Activated CD4-positive, alpha-beta T cell treated with anti-CD3 and anti-CD28 coated beads, Interleukin-2, amount 50 U/mL, for 24 hours (primary cell): ENCODE measurements around the gene MAPKAPK5.
"Not testable (repeated sequence)": the region's sequence is repeated elsewhere in the genome, so short reads cannot be mapped to it uniquely, and the experiment has no call there.

Source experiments
- DNase-seq, 2 donors: peaks; one replicate each; pipeline ENCODE4 v3.0.0-alpha.2; 2020; ENCODE audit warnings: low read depth in 1 of 2, low spot score in 1 of 2

MAPKAPK5 gene

DNA sequence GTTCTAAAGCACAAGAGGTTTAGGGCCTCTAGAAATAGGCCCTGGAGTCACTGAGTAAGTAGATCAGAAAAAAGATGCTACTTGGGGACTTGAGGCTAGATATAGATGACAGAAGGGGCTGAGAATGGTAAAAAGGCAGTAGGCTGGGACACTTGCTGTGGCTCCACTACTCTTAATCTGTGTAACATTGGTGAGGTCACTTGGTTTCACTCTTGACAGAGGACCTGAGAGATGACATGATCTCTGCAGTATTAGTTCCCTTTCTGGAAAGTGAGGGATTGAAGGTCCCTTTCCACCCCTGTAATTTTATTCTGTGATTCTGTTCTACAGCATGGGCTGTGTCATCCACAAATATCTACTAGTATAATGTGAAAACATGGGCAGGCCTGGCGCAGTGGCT, 39.7 kb downstream of the MAPKAPK5 start:
- no peak for DNase-seq

DNA sequence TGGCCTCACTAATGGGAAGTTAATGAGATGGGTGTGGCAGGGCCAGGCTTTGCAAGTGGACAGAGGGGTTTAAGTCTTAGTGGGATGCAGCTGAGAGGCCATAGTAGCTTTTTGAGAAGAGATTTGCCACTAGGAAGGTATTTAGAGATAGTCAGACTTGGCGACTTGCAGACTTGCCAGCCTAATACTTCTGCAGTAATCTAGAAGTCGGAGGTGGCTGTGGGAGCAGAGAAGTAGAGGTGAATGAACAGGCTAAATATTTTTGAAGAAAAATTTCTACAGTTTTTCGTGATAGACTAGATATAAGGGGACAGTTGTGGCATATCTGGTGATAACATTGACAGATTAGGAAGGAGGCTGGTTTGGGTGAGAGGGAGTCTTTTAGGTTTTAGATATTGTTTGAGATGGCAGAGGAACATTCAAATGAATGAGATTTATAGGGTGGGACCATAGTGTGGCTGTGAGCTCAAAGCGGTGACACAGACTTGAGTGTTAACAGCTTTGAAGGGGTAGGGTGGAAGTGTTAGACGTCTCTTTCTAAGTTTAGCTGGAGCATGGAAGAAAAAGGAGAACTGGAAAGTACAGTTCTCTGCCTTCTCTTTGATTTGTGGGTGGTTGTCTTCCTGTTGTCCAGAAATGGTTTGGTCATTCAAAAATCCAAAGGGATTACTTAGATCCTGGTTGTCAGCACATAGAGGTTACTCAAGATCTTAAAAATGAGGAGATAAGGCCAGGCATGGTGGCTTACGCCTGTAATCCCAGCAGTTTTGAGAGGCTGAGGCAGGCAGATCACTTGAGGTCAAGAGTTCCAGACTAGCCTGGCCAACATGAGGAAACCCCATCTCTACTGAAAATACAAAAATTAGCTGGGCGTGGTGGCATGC, 44.9 kb downstream of the MAPKAPK5 start:
- no peak for DNase-seq

DNA sequence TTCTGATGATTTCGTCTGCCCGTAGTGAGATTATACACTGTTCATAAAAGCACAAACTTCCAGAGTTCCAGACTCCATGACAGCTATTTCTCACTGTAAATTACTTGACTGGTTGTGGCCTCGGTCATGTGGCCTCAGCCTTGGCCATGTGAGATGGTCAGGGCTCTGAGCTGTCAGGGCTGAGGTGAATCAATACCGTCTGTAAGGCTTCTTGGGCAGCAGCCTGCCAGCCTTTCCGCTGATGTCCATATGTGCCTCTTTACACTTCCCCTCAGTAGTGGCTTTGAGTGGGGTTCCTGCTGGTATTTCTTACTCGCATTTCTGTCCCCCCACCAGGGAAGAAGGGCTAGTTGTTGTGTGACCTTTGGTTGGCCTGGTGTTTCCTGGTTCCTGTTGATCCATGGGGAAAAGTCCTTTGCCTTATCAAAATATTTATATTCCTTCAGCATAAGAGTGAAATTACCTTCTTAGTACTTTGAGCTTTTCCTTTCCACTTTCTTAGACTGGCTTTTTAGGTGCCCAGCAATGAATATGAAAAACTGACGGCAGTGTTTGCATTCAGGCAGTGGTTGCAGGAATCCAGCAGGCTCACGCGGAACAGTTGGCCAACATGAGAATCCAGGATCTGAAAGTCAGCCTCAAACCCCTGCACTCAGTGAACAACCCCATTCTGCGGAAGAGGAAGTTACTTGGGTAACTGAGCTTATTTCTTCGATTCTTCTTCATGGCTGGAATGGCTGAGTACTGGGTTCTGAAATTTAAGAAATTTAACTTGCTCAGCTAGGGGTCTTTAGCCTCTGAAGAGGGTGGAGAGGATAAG, 46.1 kb downstream of the MAPKAPK5 start:
- DNase-seq = no peak

DNA sequence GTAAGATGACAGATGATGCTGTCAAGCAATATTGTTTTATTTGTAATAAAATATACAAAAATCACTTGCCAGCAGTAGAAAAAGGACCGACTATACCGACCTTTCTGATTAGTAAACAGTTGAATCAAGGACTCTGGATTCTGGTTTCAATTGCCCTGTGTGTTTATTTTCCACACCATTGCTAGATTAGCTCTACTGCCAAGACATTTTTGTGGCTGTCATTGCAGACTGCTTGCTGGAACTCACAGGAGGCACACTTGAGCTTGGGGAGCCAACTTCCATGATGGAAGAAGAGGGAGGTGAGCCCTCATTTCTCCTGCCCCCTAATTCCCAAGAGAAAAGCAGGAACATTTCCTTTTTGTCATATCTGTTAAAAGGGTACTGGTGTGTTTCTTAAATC, 51.3 kb downstream of the MAPKAPK5 start:
- DNase-seq = no peak

DNA sequence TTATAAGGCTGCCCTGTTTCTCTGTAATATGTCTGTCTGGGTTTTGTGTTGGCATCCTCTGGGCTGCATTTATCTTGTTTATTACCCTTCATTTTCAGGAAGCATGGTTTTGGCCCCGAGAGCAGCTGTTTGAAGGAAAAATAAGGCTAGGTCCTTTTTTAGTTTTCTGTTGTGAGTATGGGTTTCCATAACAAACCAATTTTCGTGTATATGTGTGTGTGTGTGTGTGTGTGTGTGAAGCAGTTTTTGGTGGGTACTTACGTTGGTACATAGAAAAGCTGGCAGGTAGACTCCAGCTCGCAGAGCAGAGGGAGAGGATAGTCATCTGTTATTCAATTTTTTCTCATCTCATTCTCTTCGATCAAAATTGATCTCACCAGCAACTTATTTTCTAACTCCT, 52.5 kb downstream of the MAPKAPK5 start:
- no peak for DNase-seq

DNA sequence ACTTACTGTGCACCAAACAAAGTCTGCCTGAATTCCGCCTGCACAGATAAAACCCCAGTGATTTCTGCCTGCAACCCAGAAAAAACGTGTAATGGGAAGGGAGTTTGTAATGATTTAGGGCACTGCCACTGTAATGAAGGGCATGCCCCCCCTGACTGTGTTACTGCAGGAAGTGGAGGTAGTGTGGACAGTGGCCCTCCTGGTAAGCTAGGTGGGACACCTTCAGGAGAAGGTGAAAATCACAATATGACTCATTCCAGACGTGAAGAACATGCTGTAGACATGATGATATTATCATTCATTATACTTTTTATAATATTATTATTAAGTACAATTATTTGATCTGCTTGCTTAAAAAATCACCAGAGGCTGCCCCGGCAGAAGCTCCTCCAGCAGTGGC, 59.2 kb downstream of the MAPKAPK5 start:
- no peak for DNase-seq

DNA sequence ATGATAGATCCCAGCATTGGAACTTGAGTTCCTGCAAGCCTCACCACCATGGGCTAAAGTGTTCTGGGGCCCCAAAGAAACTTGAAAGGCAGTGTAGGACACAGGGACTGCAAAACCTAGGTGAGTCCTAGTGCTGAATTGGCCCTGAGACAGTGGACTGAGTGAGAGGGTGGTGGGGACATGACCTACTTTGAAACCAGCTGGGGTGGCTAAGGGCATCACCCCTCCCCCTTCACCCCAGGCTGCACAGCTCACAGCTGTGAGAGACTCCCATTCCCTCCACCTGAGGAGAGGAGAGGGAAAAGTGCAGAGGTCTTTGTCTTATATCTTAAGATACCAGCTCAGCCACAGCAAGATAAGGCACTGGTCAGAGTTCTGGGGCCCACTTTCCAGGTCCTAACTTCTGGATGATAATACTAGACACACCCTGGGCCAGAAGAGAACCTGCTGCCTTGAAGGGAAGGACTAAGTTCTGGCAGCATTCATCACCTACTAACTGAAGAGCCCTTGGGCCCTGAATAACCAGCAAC, 62.5 kb downstream of the MAPKAPK5 start:
- no peak for DNase-seq

DNA sequence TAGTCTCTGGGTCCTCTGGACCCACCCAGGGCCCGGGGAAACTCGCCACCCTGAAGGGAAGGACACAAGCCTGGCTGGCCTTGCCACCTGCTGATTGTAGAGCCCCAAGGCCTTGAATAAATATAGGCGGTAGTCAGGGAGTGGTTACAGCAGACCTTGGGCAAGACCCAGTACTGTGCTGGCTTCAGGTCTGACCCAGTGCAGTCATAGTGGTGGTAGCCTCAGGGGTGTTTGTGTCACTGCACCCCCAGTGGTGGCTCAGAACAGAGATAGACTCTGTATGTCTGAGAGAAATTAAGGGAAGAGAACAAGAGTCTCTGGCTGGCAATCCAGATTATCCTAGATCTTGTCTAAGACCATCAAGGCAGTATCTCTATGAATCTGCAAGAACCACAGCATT, 63.5 kb downstream of the MAPKAPK5 start:
- DNase-seq = no peak

DNA sequence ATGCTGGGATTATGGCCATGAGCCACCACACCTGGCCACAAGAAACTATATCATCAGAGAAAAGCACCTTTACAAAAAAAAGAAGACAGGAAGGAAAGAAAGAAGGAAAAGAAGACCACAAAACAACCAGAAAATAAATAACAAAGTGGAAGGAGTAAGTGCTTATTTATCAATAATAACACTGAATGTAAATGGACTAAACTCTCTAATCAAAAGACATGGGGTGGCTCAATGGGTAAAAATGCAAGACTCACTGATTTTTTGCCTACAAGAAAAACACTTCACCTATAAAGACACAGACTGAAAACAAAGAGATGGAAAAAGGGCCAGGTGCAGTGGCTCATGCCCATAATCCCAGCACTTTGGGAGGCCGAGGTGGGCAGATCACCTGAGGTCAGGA, 65.7 kb downstream of the MAPKAPK5 start:
- no peak for DNase-seq

DNA sequence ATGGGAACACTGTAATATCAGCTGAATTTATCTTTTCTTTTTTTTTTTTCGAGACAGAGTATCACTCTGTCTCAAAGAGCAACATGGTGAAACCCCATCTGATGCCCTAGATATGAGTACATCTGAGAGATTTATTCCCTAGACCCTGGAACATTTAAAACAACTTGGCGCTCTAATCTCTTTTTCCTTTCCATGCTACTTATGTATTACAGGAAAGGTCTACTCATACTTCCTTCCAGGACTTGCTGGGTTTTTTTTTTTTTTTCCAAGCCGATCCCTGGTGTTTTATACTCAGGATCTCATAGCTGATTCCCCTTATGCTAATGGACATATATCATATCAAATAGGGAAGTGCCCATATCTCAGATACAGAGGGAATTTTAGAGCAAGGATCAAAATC, 83.1 kb downstream of the MAPKAPK5 start:
- DNase-seq = no peak

DNA sequence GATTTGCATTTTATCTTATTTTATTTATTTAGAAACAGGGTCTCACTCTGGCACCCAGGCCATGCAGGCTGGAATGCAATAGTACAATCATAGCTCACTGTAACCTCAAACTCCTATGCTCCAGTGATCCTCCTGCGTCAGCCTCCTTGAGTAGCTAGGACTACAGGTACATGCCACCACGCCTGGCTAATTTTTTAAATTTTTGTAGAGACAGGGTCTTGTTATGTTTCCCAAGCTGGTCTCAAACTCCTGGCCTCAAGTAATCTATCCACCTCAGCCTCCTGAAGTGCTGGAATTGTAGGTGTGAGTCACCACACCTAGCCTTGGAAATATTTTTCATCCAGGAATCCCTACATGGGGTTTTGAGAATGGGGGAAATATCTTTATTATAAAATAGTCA, 84.6 kb downstream of the MAPKAPK5 start:
- DNase-seq = no peak

DNA sequence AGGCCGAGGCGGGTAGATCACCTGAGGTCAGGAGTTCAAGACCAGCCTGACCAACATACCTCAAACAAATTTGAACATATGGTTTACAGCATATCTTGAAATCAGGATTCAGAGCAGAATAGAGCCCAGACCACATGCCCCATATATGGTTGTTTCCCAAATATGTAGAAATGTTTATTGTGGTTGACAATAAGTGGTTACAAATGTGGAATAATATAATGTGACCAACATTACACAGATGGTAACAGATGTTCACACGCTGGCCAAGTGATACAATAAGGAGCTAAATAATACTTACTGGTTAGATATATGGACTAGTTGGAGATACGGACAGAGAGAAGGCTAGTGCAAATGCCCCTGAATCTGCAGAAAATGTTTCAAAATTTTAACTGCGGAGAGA, 85.3 kb downstream of the MAPKAPK5 start:
- DNase-seq = no peak

DNA sequence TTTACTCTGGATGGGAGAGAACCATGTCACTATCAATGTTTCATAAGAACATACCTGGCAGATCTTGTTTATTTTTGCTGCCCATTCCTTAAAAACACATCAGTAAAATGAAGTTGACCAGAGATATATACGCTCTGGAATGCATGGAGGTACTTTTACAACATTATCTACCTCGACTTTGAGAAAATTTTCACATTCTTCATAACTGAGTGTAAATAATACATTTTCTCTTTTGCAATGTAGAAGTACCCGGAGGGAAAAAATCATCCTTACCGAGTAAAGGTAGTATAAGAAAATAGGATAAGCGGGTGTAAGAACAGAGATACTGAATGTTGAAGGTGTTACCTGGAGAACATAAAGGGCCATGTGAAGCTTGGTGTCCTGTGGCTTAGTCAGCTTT, 90.2 kb downstream of the MAPKAPK5 start:
- no peak for DNase-seq

DNA sequence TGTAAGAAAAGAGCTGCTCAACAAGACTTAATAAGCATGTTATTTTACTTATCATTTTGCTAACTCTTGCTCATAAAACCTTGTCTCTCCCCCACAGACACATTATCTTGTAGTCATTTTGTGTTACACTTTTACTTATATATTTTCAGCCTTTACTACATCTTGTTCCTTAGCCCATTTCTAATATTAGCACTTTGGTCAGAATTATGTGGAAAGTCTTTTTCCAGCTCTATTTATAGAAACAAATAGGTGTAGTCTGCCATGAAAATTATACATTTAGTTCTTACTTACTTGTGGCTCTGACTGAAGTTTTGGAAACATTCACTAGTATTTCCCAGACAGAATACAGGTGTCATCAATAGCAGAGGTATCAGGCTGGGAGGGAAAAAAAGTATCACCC, 94.8 kb downstream of the MAPKAPK5 start:
- no peak for DNase-seq

DNA sequence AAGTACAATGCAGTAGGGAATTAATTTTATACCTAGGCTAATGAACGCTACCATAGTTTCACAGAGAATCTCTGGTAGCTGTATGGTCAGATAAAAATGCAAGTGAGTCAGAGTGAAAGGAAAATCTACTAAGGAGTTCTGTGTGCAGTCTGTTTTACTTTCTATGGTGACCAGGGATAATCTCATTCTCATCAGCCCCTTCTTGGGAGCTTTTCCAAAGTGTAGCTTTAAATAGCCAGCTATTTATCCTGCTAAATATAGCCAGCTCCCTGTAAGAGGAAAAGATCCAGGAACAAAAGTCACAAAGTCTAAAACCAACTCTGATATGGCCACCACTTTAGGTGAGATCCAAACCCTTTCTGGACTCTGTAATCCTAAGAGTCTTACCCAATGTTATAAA, 95.4 kb downstream of the MAPKAPK5 start:
- DNase-seq = no peak

DNA sequence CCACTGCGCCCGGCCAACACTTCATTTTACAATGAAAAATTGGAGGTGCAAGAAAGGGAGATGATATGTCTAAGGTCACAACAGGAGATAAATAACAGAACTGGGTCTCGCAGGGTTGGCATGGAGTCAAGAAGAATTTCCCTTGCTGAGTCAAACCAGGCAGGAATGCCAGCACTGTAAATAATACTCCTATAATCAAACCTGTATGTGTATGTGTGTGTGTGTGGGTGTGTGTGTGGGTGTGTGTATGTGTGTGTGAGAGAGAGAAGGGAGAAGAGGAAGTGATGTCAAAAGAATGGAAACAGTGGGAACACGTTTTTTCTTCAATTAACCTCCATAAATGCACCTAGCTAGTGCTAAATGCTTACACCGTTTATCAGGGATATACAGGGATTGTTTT, 100.5 kb downstream of the MAPKAPK5 start:
- DNase-seq = no peak

DNA sequence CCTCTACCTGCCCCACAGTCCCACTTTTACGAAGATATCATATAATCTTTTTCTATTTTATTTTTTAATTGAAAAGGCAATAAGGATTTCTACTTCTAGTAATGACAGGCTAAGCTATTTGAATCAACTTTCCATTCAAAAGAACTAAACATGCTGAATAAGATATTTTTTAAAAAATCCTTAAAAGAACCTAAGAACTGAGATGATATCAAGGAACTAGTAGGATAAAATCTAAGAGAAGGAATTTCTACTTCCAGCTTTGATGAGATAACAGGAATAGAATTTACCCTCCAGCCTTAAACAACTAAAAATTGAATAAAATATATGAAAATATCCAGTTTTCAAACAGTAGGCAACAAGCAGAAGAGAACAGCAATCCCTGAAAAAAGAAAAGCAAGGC, 101.9 kb downstream of the MAPKAPK5 start:
- no peak for DNase-seq

DNA sequence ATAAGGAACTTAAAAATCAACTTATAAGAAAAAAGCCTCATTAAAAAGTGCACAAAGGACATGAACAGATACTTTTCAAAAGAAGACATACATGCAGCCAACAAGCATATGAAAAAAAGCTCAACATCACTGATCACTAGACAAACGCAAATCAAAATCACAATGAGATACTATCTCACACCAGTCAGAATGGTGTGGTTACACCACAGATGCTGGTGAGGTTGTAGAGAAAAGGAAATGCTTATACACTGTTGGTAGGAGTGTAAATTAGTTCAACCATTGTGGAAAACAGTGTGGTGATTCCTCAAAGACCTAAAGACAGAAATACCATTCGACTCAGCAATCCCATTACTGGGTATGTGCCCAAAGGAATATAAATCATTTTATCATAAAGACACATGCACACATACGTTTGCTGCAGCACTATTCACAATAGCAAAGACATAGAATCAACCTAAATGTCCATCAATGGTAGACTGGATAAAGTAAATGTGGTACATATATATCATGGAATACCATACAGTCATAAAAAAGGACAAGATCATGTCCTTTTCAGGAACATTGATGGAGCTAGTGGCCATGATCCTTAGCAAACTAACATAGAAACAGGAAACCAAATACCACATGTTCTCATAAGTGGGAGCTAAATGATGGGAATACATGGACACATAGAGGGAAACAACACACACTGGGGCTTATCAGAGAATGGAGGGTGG, 109.1 kb downstream of the MAPKAPK5 start:
- not testable (repeated sequence) for DNase-seq
